Adipose tissue (tissue), 3 donors: ENCODE measurements around the gene TRIOBP. TPM values are rescaled to one million over a fixed set of nuclear protein-coding genes. Genes with fewer than 3 reads are reported as not detected.
"Not testable (repeated sequence)": the region's sequence is repeated elsewhere in the genome, so short reads cannot be mapped to it uniquely, and the experiment has no call there.

Experiments
- H3K27ac ChIP-seq: one replicate; pipeline ENCODE4 v1.5.1; 2013; ENCODE audit warnings: low read depth, low read length
- WGBS, 3 donors: extraction: QIAGEN DNeasy Blood & Tissue Kit; methylation state at CpG; one replicate each; pipeline ENCODE4 v1.1.7; 2013; 5-methylcytosine and 5-hydroxymethylcytosine counted together
- polyA plus RNA-seq, 3 donors: library from polyadenylated mRNA; stranded (reverse); fragments of 200-250 nt; gene quantifications; one replicate each; pipeline ENCODE4 v1.2.3, GENCODE V29; 2013
- donor health status: healthy with polysubstance abuse.
- donor health status: Bipolar disorder and iron deficiency.
- donor health status: healthy.

Gene TRIOBP
- polyA plus RNA-seq, 3 donors, result 28.1 to 104 (median 74.8) TPM

DNA sequence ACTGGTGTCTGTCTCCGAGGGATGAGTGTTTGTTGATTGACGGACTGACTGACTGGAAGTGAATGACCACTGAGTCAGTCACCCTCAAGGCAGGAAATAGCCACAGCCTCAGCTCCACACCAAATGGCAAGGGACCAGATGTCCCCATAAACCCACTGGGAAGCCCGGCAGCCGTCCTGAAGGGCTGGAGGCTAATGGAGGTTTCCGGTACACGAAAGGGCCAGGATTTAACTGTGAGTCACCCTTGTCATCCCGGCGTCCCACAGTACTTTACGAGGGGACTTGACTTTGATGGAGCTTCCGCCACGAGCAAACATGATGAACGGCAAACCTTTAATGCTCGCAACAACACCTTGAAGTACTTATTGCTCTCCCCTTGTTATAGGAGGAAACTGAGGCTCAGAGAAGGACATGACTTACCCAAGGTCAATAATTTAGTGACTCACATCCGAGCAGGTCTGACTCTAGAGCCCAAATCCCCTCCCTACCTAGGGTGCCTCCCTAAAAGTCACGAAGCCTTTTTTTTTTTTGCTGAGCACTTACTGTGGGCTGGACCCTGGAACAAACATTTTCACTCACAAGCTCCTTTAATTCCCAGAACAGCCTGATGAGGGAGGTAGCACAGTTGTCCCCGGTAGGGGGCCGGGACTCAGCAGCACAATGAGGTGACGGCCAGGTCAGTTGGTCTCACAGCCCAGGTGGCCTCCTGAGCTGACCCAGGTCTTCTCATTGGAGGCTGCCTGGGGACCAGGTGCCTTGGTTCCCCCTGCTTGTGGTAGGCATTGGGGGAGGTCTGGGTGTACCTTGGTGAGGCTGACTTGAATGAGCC is 85.7 kb downstream of the TRIOBP start:
- H3K27ac ChIP-seq, result no peak overlapping the region
- WGBS, 3 donors, result 66 to 83% (median 73%) methylated on average over 18 of the region's 18 CpGs

DNA sequence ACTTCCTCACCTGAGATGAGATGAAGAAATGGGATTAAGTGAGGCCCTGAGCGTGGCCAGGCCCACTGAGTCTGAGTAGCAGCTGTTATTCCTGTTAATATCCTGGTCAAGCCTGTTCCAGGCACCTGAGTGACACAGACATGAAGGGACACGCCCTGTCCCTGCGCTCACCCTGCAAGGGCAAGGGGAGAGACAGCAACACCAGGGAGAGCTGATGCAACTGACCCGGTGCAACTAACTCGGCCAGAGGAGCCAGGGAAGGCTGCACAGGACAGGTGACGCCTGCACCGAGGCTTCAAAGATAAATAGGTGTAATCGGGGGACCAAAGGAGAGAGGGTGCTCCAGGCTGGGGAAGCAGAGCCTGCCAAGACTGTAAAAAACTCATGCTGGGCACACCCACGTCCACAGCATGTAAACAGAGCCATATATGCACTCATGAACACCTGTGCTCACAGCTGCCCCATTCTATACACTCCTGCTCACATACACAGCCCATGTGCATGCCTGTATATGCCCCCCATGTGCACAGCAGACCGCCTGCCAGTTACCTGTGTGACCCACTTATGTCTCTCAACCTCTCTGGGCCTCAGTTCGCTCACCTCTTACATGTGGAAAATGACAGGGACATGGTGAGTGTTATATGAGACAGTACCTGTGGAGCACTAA is 88.1 kb downstream of the TRIOBP start:
- no peak overlapping the region for H3K27ac ChIP-seq
- 47 to 71% (median 70%) methylated on average over 11 of the region's 11 CpGs for WGBS, 3 donors

DNA sequence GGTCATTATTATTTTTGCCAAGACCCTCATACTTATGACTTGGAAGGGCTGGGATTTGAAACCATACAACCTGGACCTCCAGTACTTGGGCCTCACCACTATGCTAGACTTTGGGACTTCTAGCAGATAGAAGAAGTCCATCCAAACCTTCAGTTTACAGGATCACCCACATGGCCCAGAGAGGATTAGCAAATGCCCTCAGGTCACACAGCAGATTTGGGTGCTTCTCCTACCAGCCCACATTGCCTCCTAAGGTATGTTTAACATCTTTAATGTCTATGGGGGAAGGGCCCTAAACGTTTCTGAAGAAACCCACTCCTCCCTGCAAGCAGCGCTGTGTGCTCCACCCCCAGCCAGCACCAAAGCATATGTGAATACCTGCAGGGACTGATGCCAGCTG is 93.4 kb downstream of the TRIOBP start:
- no peak overlapping the region for H3K27ac ChIP-seq
- WGBS, 3 donors, result 57 to 70% (median 64%) methylated on average over 2 of the region's 2 CpGs

DNA sequence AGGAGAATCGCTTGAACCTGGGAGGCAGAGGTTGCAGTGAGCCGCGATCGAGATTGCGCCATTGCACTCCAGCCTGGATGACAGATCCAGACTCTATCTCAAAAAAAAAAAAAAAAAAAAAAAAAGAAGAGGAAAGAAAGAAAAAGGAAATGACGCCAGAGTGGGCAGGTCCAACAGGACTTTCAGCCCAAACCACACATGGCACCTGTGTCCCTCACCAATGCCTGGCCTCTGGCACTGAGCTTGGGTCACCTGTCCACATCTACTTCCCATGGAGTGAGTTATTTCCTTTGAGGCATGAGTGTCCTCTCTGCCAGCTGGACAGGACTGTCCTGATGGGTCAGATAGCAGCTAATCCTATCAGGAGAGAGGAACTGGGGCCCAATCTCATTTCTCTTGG is 95.6 kb downstream of the TRIOBP start:
- 75 to 97% (median 75%) methylated on average over 6 of the region's 6 CpGs for WGBS, 3 donors
- no peak overlapping the region for H3K27ac ChIP-seq

DNA sequence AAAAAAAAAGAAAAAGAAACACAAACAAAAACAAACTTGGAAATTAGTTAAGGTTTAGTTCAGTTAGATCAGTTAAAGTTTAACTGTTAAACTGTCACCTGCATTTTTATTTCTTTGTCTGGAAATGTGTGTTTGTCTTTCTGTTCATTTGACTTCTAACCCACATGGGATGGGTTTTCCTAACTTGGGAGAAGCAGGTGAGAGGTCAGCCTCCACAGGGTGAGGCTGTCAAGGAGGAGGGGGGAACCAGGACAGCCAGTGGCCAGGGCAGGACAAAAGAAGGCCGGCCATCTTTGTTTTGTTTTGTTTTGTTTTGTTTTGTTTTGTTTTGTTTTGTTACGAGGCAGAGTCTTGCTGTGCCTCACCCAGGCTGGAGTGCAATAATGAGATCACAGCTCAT is 97.5 kb downstream of the TRIOBP start:
- WGBS, 3 donors, result 69 to 83% (median 79%) methylated on average over 2 of the region's 2 CpGs
- H3K27ac ChIP-seq, result no peak overlapping the region

DNA sequence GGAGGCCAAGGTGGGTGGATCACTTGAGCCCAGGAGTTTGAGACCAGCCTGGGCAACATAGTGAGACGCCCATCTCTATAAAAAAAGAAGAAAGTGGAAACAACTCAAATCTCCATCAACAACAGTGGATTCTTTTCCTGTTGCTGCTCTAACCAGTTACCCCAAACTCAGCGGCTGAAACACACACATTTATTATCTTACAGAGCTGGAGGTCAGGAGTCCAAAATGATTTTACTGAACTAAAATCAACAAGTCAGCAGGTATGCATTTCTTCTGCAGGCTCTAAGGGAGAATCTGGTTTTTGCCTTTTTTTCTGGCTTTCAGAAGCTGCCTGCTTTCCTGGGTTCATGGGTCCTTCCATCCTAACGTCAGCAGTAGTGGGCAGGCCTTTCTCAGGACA is 99.2 kb downstream of the TRIOBP start:
- no peak overlapping the region for H3K27ac ChIP-seq
- 74 to 91% (median 82%) methylated on average over 3 of the region's 3 CpGs for WGBS, 3 donors

DNA sequence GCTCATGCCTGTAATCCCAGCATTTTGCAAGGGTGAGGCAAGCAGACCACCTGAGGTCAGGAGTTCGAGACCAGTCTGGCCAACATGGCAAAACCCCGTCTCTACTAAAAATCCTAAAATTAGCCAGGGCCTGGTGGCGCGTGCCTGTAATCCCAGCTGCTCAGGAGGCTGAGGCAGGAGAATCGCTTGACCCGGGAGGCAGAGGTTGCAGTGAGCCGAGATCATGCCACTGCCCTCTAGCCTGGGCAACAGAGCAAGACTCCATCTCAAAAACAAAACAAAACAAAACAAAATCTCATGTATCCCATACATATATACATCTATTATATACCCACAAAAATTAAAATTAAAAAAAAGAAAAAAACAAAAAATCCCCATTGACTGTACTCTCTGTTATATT is 100.4 kb downstream of the TRIOBP start:
- 92 to 96% (median 92%) methylated on average over 7 of the region's 7 CpGs for WGBS, 3 donors

DNA sequence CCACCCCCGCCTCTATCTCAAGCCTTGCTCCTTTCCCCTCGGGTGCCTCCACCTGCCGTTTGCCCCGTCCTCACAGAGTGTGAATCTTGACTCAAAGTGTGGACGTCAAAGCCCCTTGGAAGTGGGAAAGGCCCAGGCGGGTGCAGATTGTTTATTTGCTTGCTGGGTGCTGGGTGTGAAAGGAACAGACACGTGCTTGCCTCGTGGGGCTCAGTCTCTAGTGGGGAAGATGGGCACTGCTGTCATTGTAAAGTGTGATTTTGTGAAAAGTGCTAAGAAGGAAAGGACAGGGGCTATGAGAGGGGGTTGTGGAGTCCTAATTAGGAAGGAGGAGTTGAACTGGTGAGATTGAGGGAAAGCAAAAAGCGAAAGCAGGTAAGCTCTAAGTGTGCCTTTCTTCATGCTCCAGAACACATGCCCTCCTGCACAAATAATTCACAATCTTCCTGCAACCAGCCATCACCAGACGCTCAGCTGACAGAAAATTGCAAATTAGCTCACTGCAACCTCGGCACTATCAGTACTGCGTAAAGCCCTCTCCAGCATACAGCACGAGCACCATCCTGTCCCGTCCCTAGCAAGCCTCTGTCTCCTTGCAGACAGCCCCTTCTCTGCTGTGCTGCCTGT is 101.1 kb downstream of the TRIOBP start:
- 65 to 71% (median 66%) methylated on average over 14 of the region's 14 CpGs for WGBS, 3 donors
- H3K27ac ChIP-seq, result no peak overlapping the region

More for the DNA sequence above, 100.4 kb downstream of the TRIOBP start:
- not testable (repeated sequence) for H3K27ac ChIP-seq

DNA sequence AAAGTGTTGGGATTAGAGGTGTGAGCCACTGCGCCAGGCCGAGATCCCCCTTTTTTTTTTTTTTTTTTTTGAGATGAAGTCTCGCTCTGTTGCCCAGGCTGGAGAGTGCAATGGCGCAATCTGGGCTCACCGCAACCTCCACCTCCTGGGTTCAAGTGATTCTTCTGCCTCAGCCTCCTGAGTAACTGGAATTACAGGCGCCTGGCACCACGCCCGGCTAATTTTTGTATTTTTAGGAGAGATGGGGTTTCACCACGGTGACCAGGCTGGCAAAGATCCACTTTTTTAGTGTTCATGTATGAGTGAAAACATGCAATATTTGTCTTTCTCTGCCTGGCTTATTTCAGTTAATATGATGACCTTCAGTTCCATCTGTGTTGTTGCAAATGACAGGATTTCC is 103.1 kb downstream of the TRIOBP start:
- H3K27ac ChIP-seq, result not testable (repeated sequence)
- WGBS, 3 donors, result 72 to 80% (median 73%) methylated on average over 9 of the region's 9 CpGs

DNA sequence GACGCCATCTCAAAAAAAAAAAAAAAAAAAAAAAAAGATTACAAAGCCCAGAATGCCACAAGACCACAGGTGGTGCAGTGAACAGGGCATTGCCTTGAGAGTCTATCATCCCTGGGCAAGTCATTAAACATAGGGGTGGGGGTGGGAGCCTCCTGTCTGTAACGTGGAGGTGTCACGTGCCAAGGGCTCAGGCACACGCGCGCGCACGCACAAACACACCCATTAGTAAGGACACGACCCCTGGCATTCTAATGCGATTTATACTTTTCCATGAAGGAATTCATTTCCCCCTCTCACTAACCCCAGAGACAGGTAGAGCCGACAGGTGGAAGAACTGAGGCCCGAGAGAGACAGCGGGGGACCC is 105.1 kb downstream of the TRIOBP start:
- 1 to 7% (median 7%) methylated on average over 12 to 13 of the region's 13 CpGs for WGBS, 3 donors
- H3K27ac ChIP-seq, result no peak overlapping the region

DNA sequence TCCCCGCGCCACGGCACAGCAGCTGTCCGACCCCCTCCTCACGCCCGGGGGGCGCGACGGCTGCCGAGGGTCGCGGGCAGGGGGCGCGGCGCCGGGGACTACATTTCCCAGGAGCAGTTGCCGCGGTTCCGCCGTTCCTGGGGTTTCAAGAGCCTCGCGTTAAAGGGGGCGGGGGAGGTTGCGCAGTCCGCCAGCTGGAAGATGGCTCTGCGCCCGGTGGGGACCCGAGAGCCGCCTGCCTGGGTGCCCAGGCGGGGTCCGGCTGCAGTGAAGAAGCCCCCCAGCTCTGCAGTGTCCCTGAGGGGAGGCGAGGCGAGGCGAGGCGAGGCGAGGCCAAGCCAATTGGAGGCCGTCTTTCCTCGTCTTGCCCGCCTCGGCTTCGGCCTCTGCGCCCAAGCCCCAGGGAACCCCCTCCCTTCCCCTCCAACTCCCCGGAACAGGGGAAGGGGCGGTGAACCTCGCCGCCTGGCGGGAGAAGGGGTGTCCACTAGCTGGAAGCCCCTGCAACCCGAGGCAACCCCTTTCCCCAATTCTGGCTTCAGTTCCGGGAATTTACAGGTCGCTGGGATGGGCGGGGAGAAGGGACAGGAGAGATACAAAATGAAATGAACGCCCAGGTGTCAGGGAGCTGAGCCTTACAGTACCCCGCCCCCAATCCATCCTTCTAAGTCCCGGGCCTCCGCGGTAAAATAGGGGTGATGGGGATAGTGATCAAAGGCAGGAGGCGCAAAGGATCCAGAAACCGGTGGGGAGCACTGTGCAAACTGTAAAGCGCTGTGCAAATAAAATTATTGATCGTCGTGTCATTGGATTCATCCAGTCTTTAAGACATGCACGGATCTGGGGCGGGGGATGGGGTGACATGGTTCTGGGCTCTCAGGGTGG is 105.7 kb downstream of the TRIOBP start:
- 0 to 2% (median 2%) methylated on average over 47 to 63 of the region's 63 CpGs for WGBS, 3 donors
- H3K27ac ChIP-seq, result no peak overlapping the region

DNA sequence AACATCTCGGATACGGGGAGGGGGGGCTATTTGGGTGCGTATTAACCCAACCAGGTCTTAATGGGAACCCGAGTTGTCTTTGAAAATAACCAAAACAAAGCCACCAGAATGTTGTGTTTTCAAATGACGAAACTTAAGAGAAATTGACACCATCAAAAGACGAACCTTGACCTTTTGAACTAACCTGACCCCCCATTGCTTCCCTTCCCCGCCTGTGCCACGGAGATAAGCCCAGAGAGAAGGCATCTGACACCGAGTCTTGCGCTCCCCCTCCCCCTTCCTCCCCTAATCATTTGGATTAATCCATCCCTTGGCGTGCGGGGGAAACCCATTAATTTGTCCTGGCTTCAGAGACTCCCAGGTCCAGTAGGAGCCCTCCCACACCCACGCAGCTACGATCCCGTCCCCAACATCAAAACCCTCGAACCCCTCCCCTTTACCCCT is 106.4 kb downstream of the TRIOBP start:
- 23 to 26% (median 26%) methylated on average over 16 of the region's 16 CpGs for WGBS, 3 donors
- H3K27ac ChIP-seq, result no peak overlapping the region

DNA sequence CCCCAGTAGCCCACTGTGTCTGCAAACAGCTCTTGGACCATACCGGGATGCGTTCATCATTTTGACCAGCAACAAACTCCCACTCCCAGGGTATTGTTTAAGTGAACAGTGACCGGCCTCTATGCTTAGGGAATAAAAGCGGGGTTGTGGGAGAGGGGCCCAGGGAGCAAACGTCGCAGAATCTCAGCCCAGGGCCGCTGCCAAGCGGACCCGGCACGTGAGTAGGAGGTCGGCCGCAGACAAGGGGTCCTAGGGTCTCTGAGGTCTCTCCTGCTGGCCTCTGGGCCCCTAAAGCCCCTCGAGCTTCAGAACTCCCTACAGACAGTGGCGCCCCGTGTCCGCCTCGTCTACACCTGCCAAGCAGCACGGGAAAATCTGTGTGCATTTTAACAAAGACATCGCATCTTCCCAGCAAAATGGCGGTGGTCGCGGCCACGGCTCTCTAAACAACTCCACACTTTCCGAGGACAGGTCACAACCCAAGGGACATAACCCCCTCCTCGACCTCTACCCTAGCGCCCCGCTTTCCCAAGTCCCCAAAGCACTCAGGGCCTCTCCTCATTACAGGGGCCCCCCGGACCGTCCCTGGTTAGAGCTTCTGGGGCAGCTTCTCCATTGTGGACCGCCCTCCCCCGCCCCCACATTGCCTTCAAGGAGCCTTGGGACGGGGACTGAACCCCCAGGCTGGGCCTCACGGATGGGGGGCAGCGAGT is 106.9 kb downstream of the TRIOBP start:
- WGBS, 3 donors, result 53 to 64% (median 61%) methylated on average over 34 of the region's 34 CpGs
- H3K27ac ChIP-seq, result no peak overlapping the region

DNA sequence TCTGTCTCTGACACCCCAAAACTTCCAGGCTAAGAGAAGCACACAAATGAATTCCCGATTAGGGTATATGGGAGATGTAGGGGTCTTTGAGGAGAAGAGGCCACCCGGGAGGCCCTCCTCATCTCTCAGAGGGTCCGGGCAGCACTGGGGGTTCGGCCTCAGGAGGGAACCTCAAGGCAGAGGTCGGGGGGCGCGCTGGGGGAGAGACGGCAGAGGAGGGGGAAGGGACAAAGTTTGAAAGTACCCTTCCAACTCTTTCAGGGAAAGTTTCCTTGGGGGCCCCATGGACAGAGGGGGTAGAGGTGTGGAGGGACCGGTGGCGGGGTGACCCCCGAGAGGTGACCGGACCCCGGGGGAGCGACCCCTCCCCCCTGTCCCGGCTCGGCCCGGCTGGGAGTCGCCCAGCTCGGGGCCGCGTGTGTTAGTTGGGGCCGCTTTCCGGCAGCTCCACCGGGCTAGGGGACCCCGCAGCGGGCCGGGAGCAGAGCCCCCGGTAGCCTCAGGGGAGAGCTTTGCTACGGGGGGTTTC is 107.6 kb downstream of the TRIOBP start:
- H3K27ac ChIP-seq, result no peak overlapping the region
- WGBS, 3 donors, result 4 to 10% (median 5%) methylated on average over 12 to 29 of the region's 29 CpGs

DNA sequence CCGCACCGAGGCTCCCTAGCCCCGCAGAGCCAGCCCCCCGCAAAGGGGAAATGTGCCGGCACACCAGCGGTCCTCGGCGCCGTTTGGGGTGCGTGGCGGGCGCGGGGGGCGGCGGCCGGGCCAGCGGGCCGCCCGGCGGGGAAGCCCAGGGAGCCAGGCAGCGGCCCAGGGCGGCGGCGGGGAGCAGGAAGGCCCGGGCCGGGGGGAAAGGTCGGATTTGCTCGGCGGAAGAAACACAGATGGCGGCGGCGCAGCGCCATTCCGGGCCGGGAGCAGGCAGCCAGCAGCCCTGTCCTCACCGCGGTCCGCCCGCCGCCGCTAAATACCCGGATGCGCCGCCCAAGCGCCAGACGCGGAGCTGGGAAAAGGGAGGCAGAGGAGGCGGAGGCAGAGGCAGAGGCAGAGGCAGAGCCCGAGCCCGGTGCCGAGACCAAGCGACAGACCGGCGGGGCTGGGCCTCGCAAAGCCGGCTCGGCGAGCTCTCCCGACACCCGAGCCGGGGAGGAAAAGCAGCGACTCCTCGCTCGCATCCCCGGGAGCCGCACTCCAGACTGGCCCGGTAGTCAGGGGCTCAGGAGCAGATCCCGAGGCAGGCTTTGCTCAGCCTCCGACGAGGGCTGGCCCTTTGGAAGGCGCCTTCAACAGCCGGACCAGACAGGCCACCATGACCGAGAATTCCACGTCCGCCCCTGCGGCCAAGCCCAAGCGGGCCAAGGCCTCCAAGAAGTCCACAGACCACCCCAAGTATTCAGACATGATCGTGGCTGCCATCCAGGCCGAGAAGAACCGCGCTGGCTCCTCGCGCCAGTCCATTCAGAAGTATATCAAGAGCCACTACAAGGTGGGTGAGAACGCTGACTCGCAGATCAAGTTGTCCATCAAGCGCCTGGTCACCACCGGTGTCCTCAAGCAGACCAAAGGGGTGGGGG is 108.3 kb downstream of the TRIOBP start:
- 2 to 4% (median 3%) methylated on average over 63 to 86 of the region's 87 CpGs for WGBS, 3 donors

DNA sequence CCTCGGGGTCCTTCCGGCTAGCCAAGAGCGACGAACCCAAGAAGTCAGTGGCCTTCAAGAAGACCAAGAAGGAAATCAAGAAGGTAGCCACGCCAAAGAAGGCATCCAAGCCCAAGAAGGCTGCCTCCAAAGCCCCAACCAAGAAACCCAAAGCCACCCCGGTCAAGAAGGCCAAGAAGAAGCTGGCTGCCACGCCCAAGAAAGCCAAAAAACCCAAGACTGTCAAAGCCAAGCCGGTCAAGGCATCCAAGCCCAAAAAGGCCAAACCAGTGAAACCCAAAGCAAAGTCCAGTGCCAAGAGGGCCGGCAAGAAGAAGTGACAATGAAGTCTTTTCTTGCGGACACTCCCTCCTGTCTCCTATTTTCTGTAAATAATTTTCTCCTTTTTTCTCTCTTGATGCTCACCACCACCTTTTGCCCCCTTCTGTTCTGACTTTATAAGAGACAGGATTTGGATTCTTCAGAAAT is 109.0 kb downstream of the TRIOBP start:
- H3K27ac ChIP-seq, result no peak overlapping the region
- WGBS, 3 donors, result 20 to 36% (median 27%) methylated on average over 10 of the region's 10 CpGs

More for the DNA sequence above, 108.3 kb downstream of the TRIOBP start:
- H3K27ac ChIP-seq, result no peak overlapping the region
